HCT116 (cell line): ENCODE measurements around the gene RFX2. TPM values are rescaled to one million over a fixed set of nuclear protein-coding genes. Genes with fewer than 3 reads are reported as not detected.

ENCODE experiments used
- ATAC-seq: fragments of 200-7000 bp; cut with Tn5 transposase; 2 replicates; pipeline ENCODE4 v1.9.1; 2020; ENCODE audit warnings: mild to moderate bottlenecking, moderate library complexity
- BruUV-seq: library from RNA; stranded (reverse); fragments of 400-500 nt; replicated peaks from 2 replicates; lab custom pipeline; 2021; lab: Mats Ljungman, UMichigan
- CTCF ChIA-PET: fragments of 300-600 bp; sonication (Branson Sonifier 250); formaldehyde crosslinking; loops from one replicate; lab custom pipeline; 2021; ENCODE audit warnings: antibody characterized with exemption; lab: Charles Lee
- POLR2A ChIA-PET: fragments of 300-600, 350-600 bp; sonication (Branson Sonifier 250); formaldehyde crosslinking; loops from one replicate; lab custom pipeline; 2021; ENCODE audit warnings: antibody characterized with exemption; lab: Charles Lee
- RAD21 ChIA-PET, 2 experiments: fragments of 300-600 bp; sonication (Branson Sonifier 250); formaldehyde crosslinking; loops; one replicate each; lab custom pipeline; 2023; ENCODE audit warnings: low total read pairs in 2 of 2; ENCODE audit not compliant: uncharacterized antibody in 2 of 2, unreplicated experiment in 2 of 2, low non-redundant PET in 1 of 2; lab: Charles Lee
- DNase-seq: peaks from one replicate; pipeline ENCODE4 v3.0.0-alpha.2; 2010; ENCODE audit warnings: low read depth, low spot score
- H2AFZ ChIP-seq: fragments of 200-600 bp; shearing (Covaris generic), sonication (generic); 2 replicates; pipeline ENCODE4 v1.6.1; 2017; ENCODE audit warnings: low read depth, mixed run types, mixed read lengths, antibody characterized with exemption, low read length; ENCODE audit not compliant: poor library complexity, severe bottlenecking
- H3K27ac ChIP-seq: 2 replicates; pipeline ENCODE4 v1.5.1; 2012; ENCODE audit warnings: low read depth, low read length
- H3K27me3 ChIP-seq: fragments of 200-600 bp; sonication (generic); 2 replicates; pipeline ENCODE4 v1.6.1; 2016; ENCODE audit warnings: mixed run types, low read length, mixed read lengths; ENCODE audit not compliant: insufficient read depth
- H3K36me3 ChIP-seq, 2 experiments: fragments of 200-500 bp in 1 of 2; fragments of 200-600 bp in 1 of 2; sonication (Bioruptor generic) in 1 of 2; sonication (generic) in 1 of 2; 2 replicates each; pipeline versions ENCODE4 v1.5.1 to v1.6.1; 2014 to 2016; ENCODE audit warnings: low read length in 2 of 2, inconsistent platforms in 1 of 2, mixed read lengths in 1 of 2, mixed run types in 1 of 2; ENCODE audit not compliant: insufficient read depth in 2 of 2, control insufficient read depth in 1 of 2
- H3K4me1 ChIP-seq, 2 experiments: fragments of 200-600 bp in 1 of 2; sonication (generic) in 1 of 2; 2 replicates each; pipeline versions ENCODE4 v1.5.1 to v1.6.1; 2012 to 2017; ENCODE audit warnings: low read length in 2 of 2, inconsistent platforms in 1 of 2, mild to moderate bottlenecking in 1 of 2, mixed read lengths in 1 of 2, mixed run types in 1 of 2, moderate library complexity in 1 of 2; ENCODE audit not compliant: insufficient read depth in 2 of 2, control insufficient read depth in 1 of 2
- H3K4me2 ChIP-seq: fragments of 200-600 bp; sonication (generic); 2 replicates; pipeline ENCODE4 v1.6.1; 2017; ENCODE audit warnings: mixed run types, low read length, mixed read lengths
- H3K4me3 ChIP-seq, 2 experiments: fragments of 200-600 bp in 1 of 2; sonication (generic) in 1 of 2; replicated peaks in 1 of 2; 2 replicates each; pipeline ENCODE4 v1.5.1; 2011 to 2016; ENCODE audit warnings: low read length in 2 of 2, control low read depth in 1 of 2, low read depth in 1 of 2, mild to moderate bottlenecking in 1 of 2, mixed read lengths in 1 of 2, mixed run types in 1 of 2
- H3K79me2 ChIP-seq: fragments of 200-600 bp; sonication (generic); 2 replicates; pipeline ENCODE4 v1.6.1; 2017; ENCODE audit warnings: mild to moderate bottlenecking, mixed run types, low read length, moderate library complexity, mixed read lengths; ENCODE audit not compliant: insufficient read depth
- H3K9ac ChIP-seq: fragments of 200-600 bp; sonication (generic); 2 replicates; pipeline ENCODE4 v1.6.1; 2016; ENCODE audit warnings: low read length, mixed read lengths
- H3K9me2 ChIP-seq: fragments of 200-600 bp; sonication (generic), shearing (Covaris generic); 2 replicates; pipeline ENCODE4 v1.6.1; 2017; ENCODE audit warnings: mixed run types, mild to moderate bottlenecking, moderate library complexity; ENCODE audit not compliant: insufficient read depth
- H3K9me3 ChIP-seq, 2 experiments: fragments of 200-500 bp in 1 of 2; fragments of 200-600 bp in 1 of 2; sonication (Bioruptor generic) in 1 of 2; sonication (generic) in 1 of 2; 2 replicates each; pipeline ENCODE4 v1.6.1; 2014 to 2017; ENCODE audit warnings: low read length in 2 of 2, mixed read lengths in 2 of 2, inconsistent platforms in 1 of 2, low read depth in 1 of 2, mild to moderate bottlenecking in 1 of 2, mixed run types in 1 of 2, moderate library complexity in 1 of 2; ENCODE audit not compliant: control insufficient read depth in 1 of 2, insufficient read depth in 1 of 2
- H4K20me1 ChIP-seq: fragments of 200-600 bp; sonication (generic), shearing (Covaris generic); 2 replicates; pipeline ENCODE4 v1.6.1; 2017; ENCODE audit warnings: mixed run types, mild to moderate bottlenecking, moderate library complexity; ENCODE audit not compliant: insufficient read depth
- ATF3 ChIP-seq: IDR thresholded peaks from 2 replicates; pipeline ENCODE4 v1.6.1; 2012
- CBX3 ChIP-seq: IDR thresholded peaks from 2 replicates; pipeline ENCODE4 v1.6.1; 2012; ENCODE audit warnings: low read depth
- CEBPB ChIP-seq: IDR thresholded peaks from 2 replicates; pipeline ENCODE4 v1.6.1; 2012; ENCODE audit warnings: low read depth
- CTCF ChIP-seq, 3 experiments: fragments of 200-600 bp in 1 of 3; sonication (generic) in 1 of 3; IDR thresholded peaks in 2 of 3; conservative IDR thresholded peaks in 1 of 3; 2 replicates each; pipeline ENCODE4 v1.5.1; 2012 to 2017; ENCODE audit warnings: low read depth in 2 of 3, low read length in 2 of 3, antibody characterized with exemption in 1 of 3, borderline replicate concordance in 1 of 3, control low read depth in 1 of 3, mild to moderate bottlenecking in 1 of 3, mixed read lengths in 1 of 3, mixed run types in 1 of 3, moderate library complexity in 1 of 3; ENCODE audit not compliant: insufficient read depth in 1 of 3
- EGR1 ChIP-seq: IDR thresholded peaks from 2 replicates; pipeline ENCODE4 v1.6.1; 2012; ENCODE audit warnings: low read depth
- ELF1 ChIP-seq: IDR thresholded peaks from 2 replicates; pipeline ENCODE4 v1.6.1; 2012; ENCODE audit warnings: low read depth, borderline replicate concordance
- JUND ChIP-seq: IDR thresholded peaks from 2 replicates; pipeline ENCODE4 v1.6.1; 2012
- MAX ChIP-seq: IDR thresholded peaks from 2 replicates; pipeline ENCODE4 v1.6.1; 2012
- POLR2A ChIP-seq: IDR thresholded peaks from 2 replicates; pipeline ENCODE4 v1.7.0; 2011; ENCODE audit warnings: borderline replicate concordance; ENCODE audit not compliant: insufficient read depth, insufficient read length; ENCODE audit errors: extremely low read depth
- POLR2AphosphoS5 ChIP-seq: IDR thresholded peaks from 2 replicates; pipeline ENCODE4 v1.6.1; 2011; ENCODE audit warnings: mild to moderate bottlenecking, low read depth, low read length, moderate library complexity
- REST ChIP-seq: IDR thresholded peaks from 2 replicates; pipeline ENCODE4 v1.6.1; 2012; ENCODE audit warnings: low read depth
- SIN3A ChIP-seq: IDR thresholded peaks from 2 replicates; pipeline ENCODE4 v1.6.1; 2012; ENCODE audit warnings: low read depth
- SRF ChIP-seq: IDR thresholded peaks from 2 replicates; pipeline ENCODE4 v1.6.1; 2012; ENCODE audit warnings: low read depth
- TCF7L2 ChIP-seq: IDR thresholded peaks from 2 replicates; pipeline ENCODE4 v1.7.0; 2011; ENCODE audit warnings: borderline replicate concordance, inconsistent platforms; ENCODE audit not compliant: insufficient read depth, insufficient read length; ENCODE audit errors: extremely low read depth
- ZBTB33 ChIP-seq: IDR thresholded peaks from 2 replicates; pipeline ENCODE4 v1.6.1; 2011; ENCODE audit warnings: mild to moderate bottlenecking, low read length, moderate library complexity; ENCODE audit not compliant: insufficient replicate concordance; ENCODE audit errors: extremely low read depth
- ZFX ChIP-seq: fragments of 450-650 bp; IDR thresholded peaks from 2 replicates; pipeline ENCODE4 v1.6.1; 2017
- ZNF274 ChIP-seq: fragments of 200-500 bp; sonication (Bioruptor generic); IDR thresholded peaks from 2 replicates; pipeline ENCODE4 v1.6.1; 2014; ENCODE audit warnings: mild to moderate bottlenecking, low read depth, low read length, inconsistent platforms
- intact Hi-C: fragments of 100-400 bp; cut with micrococcal nuclease; formaldehyde crosslinking; loops from 2 replicates; pipeline ENCODE4 v1.10.0; 2022
- total RNA-seq: library from RNA; stranded (reverse); gene quantifications from one replicate; pipeline ENCODE4 v1.2.1, GENCODE V29; 2021; ENCODE audit not compliant: unreplicated experiment

Gene RFX2
- total RNA-seq, 1 experiment from 2014 or later: 13.7 TPM

GRCh38 chr19:6042776-6043726 lies 67.2 kb downstream of the RFX2 start:
- BruUV-seq: no TSS peak
- POLR2A ChIA-PET: no interaction called here
- peaks cover 0 to under 1% of the 10 kb centered on the region in 2 experiments; a peak in 3 of 4 replicates for H3K4me1 ChIP-seq
- TF ChIP-seq ELF1: no peak
- no peak for TF ChIP-seq ATF3
- no peak for TF ChIP-seq POLR2AphosphoS5
- no peak for TF ChIP-seq ZBTB33
- TF ChIP-seq SRF: no peak
- no peak for TF ChIP-seq MAX
- no peak for TF ChIP-seq TCF7L2
- TF ChIP-seq POLR2A: no peak
- no peak for TF ChIP-seq CTCF (IDR thresholded peaks at IDR 0.05 in 2 of 3, conservative IDR thresholded peaks at IDR 0.05 in 1 of 3; ENCODE audit: borderline replicate concordance in 1 of 3, insufficient read depth in 1 of 3, low read depth in 2 of 3, low read length in 2 of 3)
- no peak for TF ChIP-seq CBX3
- no peak for TF ChIP-seq REST
- no peak for TF ChIP-seq JUND
- TF ChIP-seq ZNF274: no peak
- TF ChIP-seq ZFX: no peak
- TF ChIP-seq EGR1: no peak
- TF ChIP-seq SIN3A: no peak
- TF ChIP-seq CEBPB: no peak
- TF ChIP-seq, all 23 proteins: peak for 0
- no peak for ATAC-seq
- Histone ChIP-seq H3K27ac (no peak overlapping the region), H3K9ac (no peak overlapping the region), H2AFZ (no peak overlapping the region), H3K9me2 (no peaks in the 10 kb centered on the region), H4K20me1 (no peaks in the 10 kb centered on the region), H3K79me2 (no peaks in the 10 kb centered on the region), H3K4me3 (no peak overlapping the region), H3K9me3 (no peaks in the 10 kb centered on the region), H3K27me3 (no peaks in the 10 kb centered on the region), H3K36me3 (no peaks in the 10 kb centered on the region), H3K4me2 (no peak overlapping the region)
- RAD21 ChIA-PET: no interaction called here
- intact Hi-C loops: no loop called here
- DNase-seq: no peak
- CTCF ChIA-PET: no interaction called here
